A549 treated with CpdA at 1 μM for 4 hours (cell line): ENCODE measurements around the gene PHF21B. TPM values are rescaled to one million over a fixed set of nuclear protein-coding genes. Genes with fewer than 3 reads are reported as not detected.

Experiments used
- total RNA-seq: library from RNA; stranded (reverse); fragments of 200-300 nt; extraction: Qiagen RNA extraction; gene quantifications from 5 replicates; pipeline ENCODE4 v1.2.3, GENCODE V29; 2022; ENCODE audit warnings: low read depth

PHF21B gene
- total RNA-seq, result 0.57 to 1.9 TPM (median 0.89 TPM) in 5 replicates

DNA sequence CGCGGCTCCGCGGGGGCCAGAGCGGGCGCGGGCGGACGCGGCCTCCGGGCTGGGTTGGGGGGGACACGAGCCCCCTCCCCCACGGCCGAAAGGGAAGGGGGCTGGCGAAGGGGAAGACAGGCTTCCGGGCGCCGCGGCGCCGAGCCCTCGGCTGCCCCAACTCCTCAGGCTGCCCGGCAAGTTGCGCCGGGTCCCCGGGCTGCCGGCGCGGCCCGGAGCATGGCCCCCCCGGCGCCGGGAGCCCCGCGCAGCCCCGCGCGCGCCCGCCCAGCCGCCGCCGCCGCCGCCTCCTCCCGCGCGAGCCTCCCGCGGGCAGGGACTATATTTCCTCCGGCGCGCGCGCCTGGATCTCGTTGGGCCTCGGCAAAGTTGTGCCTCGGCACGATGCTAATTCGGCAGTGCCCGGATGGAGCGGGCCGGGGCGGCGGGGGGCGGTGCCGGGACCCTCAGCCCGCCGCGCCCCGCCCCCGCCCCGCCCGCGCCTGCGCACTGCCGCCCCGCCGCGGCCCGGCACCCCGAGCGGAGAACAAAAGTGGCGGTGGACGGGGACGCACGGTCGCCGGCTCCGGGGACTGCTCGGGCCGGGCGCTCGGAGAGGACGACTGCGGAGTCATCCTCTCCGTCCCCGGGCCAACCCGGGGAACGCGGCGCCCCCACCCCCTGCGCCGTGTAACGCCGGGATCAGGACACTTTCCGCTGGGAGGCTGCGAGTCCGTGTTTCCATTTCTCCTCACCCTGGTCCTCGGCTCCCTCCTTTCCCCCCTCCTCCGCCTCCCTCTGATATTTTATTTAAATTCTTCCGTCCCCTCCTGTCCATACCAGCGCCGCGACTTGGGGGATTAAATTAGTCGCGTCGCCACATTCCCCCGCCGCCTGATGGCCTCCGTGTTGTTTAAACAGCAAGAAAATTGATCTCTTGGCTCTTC is at the start of gene PHF21B:
TSS of gene PHF21B (minus strand) at position 400 of the 926 bp plus-strand sequence. CDS start 456 bp downstream, outside the sequence.

Other genes starting within 250 kb of the PHF21B start
- 25.0 to 33.8 TPM (median 28.9 TPM) in 5 replicates for gene NUP50, start 153.9 kb upstream of the PHF21B start, total RNA-seq
- gene KIAA0930, start 230.9 kb upstream of the PHF21B start, total RNA-seq, result 73.5 to 98.0 TPM (median 94.6 TPM) in 5 replicates